CD14-positive monocyte (primary cell): ENCODE results near the gene SIRPA. TPM values are rescaled to one million over a fixed set of nuclear protein-coding genes. Genes with fewer than 3 reads are reported as not detected.
A peak's percentile ranks its signal among the peaks of the same experiment; 100 is the strongest.

ENCODE experiments used
- DNase-seq, 3 donors: peaks; one replicate each; pipeline ENCODE4 v3.0.0-alpha.2; 2011 to 2022
- H2AFZ ChIP-seq: 2 replicates; pipeline ENCODE4 v1.6.0; 2012; ENCODE audit warnings: mild to moderate bottlenecking, low read depth, low read length, inconsistent platforms; ENCODE audit not compliant: insufficient read depth, poor library complexity, severe bottlenecking
- H3K27ac ChIP-seq, 2 donors: 1 replicate in 1 of 2; 2 replicates in 1 of 2; pipeline ENCODE4 v1.5.1; 2012 to 2013; ENCODE audit warnings: low read length in 2 of 2, control low read depth in 1 of 2, inconsistent platforms in 1 of 2, low read depth in 1 of 2, mild to moderate bottlenecking in 1 of 2
- H3K27me3 ChIP-seq, 2 donors: one replicate each; pipeline versions ENCODE4 v1.6.0 to v1.6.1; 2011 to 2013; ENCODE audit warnings: low read length in 2 of 2; ENCODE audit not compliant: control insufficient read depth in 2 of 2, insufficient read depth in 2 of 2
- H3K36me3 ChIP-seq, 2 donors: replicated peaks in 1 of 2; 1 replicate in 1 of 2; 2 replicates in 1 of 2; pipeline versions ENCODE4 v1.5.1 to v1.6.1; 2012 to 2013; ENCODE audit warnings: low read length in 2 of 2, control low read depth in 1 of 2, inconsistent platforms in 1 of 2, mild to moderate bottlenecking in 1 of 2; ENCODE audit not compliant: insufficient read depth in 2 of 2, control insufficient read depth in 1 of 2
- H3K4me1 ChIP-seq, 2 donors: 1 replicate in 1 of 2; 2 replicates in 1 of 2; pipeline versions ENCODE4 v1.5.1 to v1.6.1; 2012 to 2013; ENCODE audit warnings: low read length in 2 of 2, control low read depth in 1 of 2, inconsistent platforms in 1 of 2, mild to moderate bottlenecking in 1 of 2, moderate library complexity in 1 of 2; ENCODE audit not compliant: insufficient read depth in 2 of 2, control insufficient read depth in 1 of 2
- H3K4me2 ChIP-seq: replicated peaks from 2 replicates; pipeline ENCODE3; 2012; ENCODE audit warnings: low read length, moderate library complexity, mild to moderate bottlenecking; ENCODE audit not compliant: poor library complexity, severe bottlenecking; ENCODE audit errors: extremely low read depth
- H3K4me3 ChIP-seq, 3 experiments: fragments of 200-600 bp in 1 of 3; sonication (generic) in 1 of 3; replicated peaks in 1 of 3; 1 replicate in 2 of 3; 2 replicates in 1 of 3; pipeline ENCODE4 v1.5.1; 2011 to 2013; ENCODE audit warnings: low read length in 3 of 3, mild to moderate bottlenecking in 3 of 3, control low read depth in 2 of 3, low read depth in 2 of 3, inconsistent platforms in 1 of 3, moderate library complexity in 1 of 3
- H3K79me2 ChIP-seq: 2 replicates; pipeline ENCODE4 v1.6.0; 2012; ENCODE audit warnings: mild to moderate bottlenecking, control low read depth, inconsistent platforms, low read length, moderate library complexity; ENCODE audit not compliant: insufficient read depth
- H3K9ac ChIP-seq: 2 replicates; pipeline ENCODE4 v1.6.0; 2017; ENCODE audit warnings: low read length, mild to moderate bottlenecking; ENCODE audit not compliant: insufficient read depth, poor library complexity, severe bottlenecking
- H3K9me3 ChIP-seq, 2 donors: replicated peaks in 1 of 2; 1 replicate in 1 of 2; 2 replicates in 1 of 2; pipeline versions ENCODE4 v1.5.1 to v1.6.1; 2012 to 2013; ENCODE audit warnings: low read length in 2 of 2, control low read depth in 1 of 2; ENCODE audit not compliant: control insufficient read depth in 1 of 2, insufficient read depth in 1 of 2
- H4K20me1 ChIP-seq: 2 replicates; pipeline ENCODE4 v1.6.0; 2012; ENCODE audit warnings: mild to moderate bottlenecking, low read length, control low read depth, moderate library complexity; ENCODE audit not compliant: insufficient read depth
- H3K27ac Mint-ChIP-seq, 7 donors: one replicate each; pipeline ENCODE4 v1.8.0; 2020; ENCODE audit warnings: mild to moderate bottlenecking in 7 of 7, mixed read lengths in 7 of 7, moderate library complexity in 6 of 7, inconsistent platforms in 2 of 7
- H3K27me3 Mint-ChIP-seq, 3 donors: one replicate each; pipeline ENCODE4 v1.8.0; 2021 to 2022; ENCODE audit warnings: low read depth in 3 of 3, mild to moderate bottlenecking in 3 of 3, mixed read lengths in 3 of 3, moderate library complexity in 3 of 3, inconsistent platforms in 1 of 3
- H3K36me3 Mint-ChIP-seq, 2 donors: one replicate each; pipeline ENCODE4 v1.8.0; 2020; ENCODE audit warnings: mixed read lengths in 2 of 2, inconsistent platforms in 1 of 2, mild to moderate bottlenecking in 1 of 2
- H3K4me1 Mint-ChIP-seq: one replicate; pipeline ENCODE4 v1.8.0; 2020; ENCODE audit warnings: mild to moderate bottlenecking, mixed read lengths
- H3K4me3 Mint-ChIP-seq, 2 donors: one replicate each; pipeline ENCODE4 v1.8.0; 2020; ENCODE audit warnings: mild to moderate bottlenecking in 2 of 2, mixed read lengths in 2 of 2, moderate library complexity in 1 of 2
- H3K9me3 Mint-ChIP-seq, 7 donors: one replicate each; pipeline ENCODE4 v1.8.0; 2020 to 2022; ENCODE audit warnings: mixed read lengths in 7 of 7, mild to moderate bottlenecking in 6 of 7, moderate library complexity in 6 of 7, inconsistent platforms in 2 of 7
- CTCF ChIP-seq: fragments of 200-600 bp; IDR thresholded peaks from one replicate; pipeline ENCODE4 v1.8.0; 2022; ENCODE audit warnings: antibody characterized with exemption, mild to moderate bottlenecking
- WGBS: methylation state at CpG from one replicate; pipeline ENCODE4 v1.1.5; 2013; ENCODE audit warnings: missing lambda C conversion rate; ENCODE audit not compliant: insufficient coverage; 5-methylcytosine and 5-hydroxymethylcytosine counted together
- intact Hi-C, 2 donors: fragments of 100-400 bp; cut with micrococcal nuclease; formaldehyde crosslinking; loops; one replicate each; pipeline versions ENCODE4 v1.15.0 to v1.15.1; 2023
- polyA plus RNA-seq, 3 donors: library from polyadenylated mRNA; depleted of rRNA in 1 of 3; unstranded in 2 of 3; stranded (reverse) in 1 of 3; fragments of 300-500 nt in 2 of 3; fragments of >200 nt in 1 of 3; fragmentation: Illumina TruSeq in 2 of 3; gene quantifications; 1 replicate in 2 of 3; 2 replicates in 1 of 3; pipeline ENCODE4 v1.2.3, GENCODE V29; 2012 to 2021

Gene SIRPA
- polyA plus RNA-seq, 3 donors = 28.4 to 126 (median 58.3) TPM

- Mint-ChIP-seq H3K27ac (peak overlapping the region in 4 of 7 donors; percentile 37 to 83 (median 70)), H3K36me3 (peaks cover 87 to 99% of the 10 kb centered on the region in 2 donors), H3K27me3 (peaks cover 0 to 2% (median 0%) of the 10 kb centered on the region in 3 donors), H3K4me3 (no peak overlapping the region), H3K9me3 (no peaks in the 10 kb centered on the region), H3K4me1 (peaks cover 14% of the 10 kb centered on the region)
- Histone ChIP-seq H3K27ac (peak overlapping the region in 1 of 2 donors; percentile 23), H3K4me1 (peaks cover 4 to 12% of the 10 kb centered on the region in 2 donors), H3K4me2 (no peak overlapping the region), H3K36me3 (peaks cover 91 to 100% of the 10 kb centered on the region in 2 donors), H2AFZ (no peak overlapping the region), H4K20me1 (peaks cover 100% of the 10 kb centered on the region), H3K79me2 (peaks cover 67% of the 10 kb centered on the region), H3K9ac (no peak overlapping the region), H3K9me3 (no peaks in the 10 kb centered on the region), H3K27me3 (no peaks in the 10 kb centered on the region), H3K4me3 (no peak overlapping the region)
- intact Hi-C loops = no loop called here
- DNase-seq = no peak
- no peak for TF ChIP-seq CTCF
These were observed 27.6 kb downstream of the SIRPA start for GRCh38 chr20:1922786-1923185.

- TF ChIP-seq CTCF = no peak
- Histone ChIP-seq H4K20me1 (peaks cover 100% of the 10 kb centered on the region), H3K4me2 (no peak overlapping the region), H3K27ac (peak overlapping the region in 1 of 2 donors; percentile 23), H3K27me3 (no peaks in the 10 kb centered on the region), H3K4me3 (no peak overlapping the region), H3K9ac (no peak overlapping the region), H3K79me2 (peaks cover 47% of the 10 kb centered on the region), H3K36me3 (peaks cover 92 to 100% of the 10 kb centered on the region in 2 donors), H2AFZ (no peak overlapping the region), H3K4me1 (peaks cover 4 to 12% of the 10 kb centered on the region in 2 donors), H3K9me3 (no peaks in the 10 kb centered on the region)
- peak overlapping the region in 3 of 7 donors; percentile 57 to 60 (median 58) for H3K27ac Mint-ChIP-seq
- no peaks in the 10 kb centered on the region for H3K9me3 Mint-ChIP-seq
- DNase-seq = peak in 1 of 3 donors; percentile 41
- H3K4me3 Mint-ChIP-seq = no peak overlapping the region
- 97% methylated on average over 6 of the region's 13 CpGs for WGBS
- peaks cover 13% of the 10 kb centered on the region for H3K4me1 Mint-ChIP-seq
- intact Hi-C loops = loop anchor here in 1 of 2 donors (5.0 kb wide), 1 partner anchor 37 kb away; no protein-coding TSS in a partner anchor
- peaks cover 93 to 99% of the 10 kb centered on the region in 2 donors for H3K36me3 Mint-ChIP-seq
- H3K27me3 Mint-ChIP-seq = peaks cover 0 to 2% (median 2%) of the 10 kb centered on the region in 3 donors
These were observed 30.0 kb downstream of the SIRPA start for GRCh38 chr20:1924910-1925861.
